Heart left ventricle (tissue), 16 donors: ENCODE data around the gene RXFP2. TPM values are rescaled to one million over a fixed set of nuclear protein-coding genes. Genes with fewer than 3 reads are reported as not detected.

Source experiments
- ATAC-seq, 4 donors: fragments of 200-7000 bp; cut with Tn5 transposase; one replicate each; pipeline ENCODE4 v1.9.1; 2020 to 2022; ENCODE audit warnings: moderate library complexity in 4 of 4, mild to moderate bottlenecking in 3 of 4, moderate number of reproducible peaks in 1 of 4
- DNase-seq, 5 donors: peaks; one replicate each; pipeline ENCODE4 v3.0.0-alpha.2; 2020
- H3K27ac ChIP-seq, 12 donors: fragments of 200-600 bp; sonication (generic) in 4 of 12; one replicate each; pipeline versions ENCODE4 v1.5.0 to v1.8.0; 2016 to 2022; ENCODE audit warnings: mild to moderate bottlenecking in 2 of 12
- H3K27me3 ChIP-seq, 9 donors: fragments of 200-600 bp; sonication (generic) in 2 of 9; one replicate each; pipeline versions ENCODE4 v1.5.1 to v1.8.0; 2016 to 2022; ENCODE audit warnings: mild to moderate bottlenecking in 3 of 9
- H3K36me3 ChIP-seq, 9 donors: fragments of 200-600 bp; sonication (generic) in 2 of 9; one replicate each; pipeline versions ENCODE4 v1.5.0 to v1.8.0; 2018 to 2022; ENCODE audit warnings: mild to moderate bottlenecking in 2 of 9
- H3K4me1 ChIP-seq, 12 donors: fragments of 200-600 bp; sonication (generic) in 4 of 12; one replicate each; pipeline versions ENCODE4 v1.5.0 to v1.8.0; 2016 to 2022; ENCODE audit warnings: mild to moderate bottlenecking in 3 of 12
- H3K4me3 ChIP-seq, 12 donors: fragments of 200-600 bp; sonication (generic) in 4 of 12; one replicate each; pipeline versions ENCODE4 v1.5.0 to v1.8.0; 2017 to 2022; ENCODE audit warnings: mild to moderate bottlenecking in 9 of 12, moderate library complexity in 4 of 12
- H3K9me3 ChIP-seq, 12 donors: fragments of 200-600 bp; sonication (generic) in 4 of 12; one replicate each; pipeline versions ENCODE4 v1.5.0 to v1.8.0; 2016 to 2022; ENCODE audit warnings: mild to moderate bottlenecking in 1 of 12
- CTCF ChIP-seq, 12 donors: fragments of 200-600 bp; sonication (generic) in 4 of 12; IDR thresholded peaks; one replicate each; pipeline versions ENCODE4 v1.5.0 to v1.8.0; 2018 to 2022; ENCODE audit warnings: antibody characterized with exemption in 12 of 12, mild to moderate bottlenecking in 5 of 12
- POLR2A ChIP-seq, 2 donors: fragments of 450-650 bp; IDR thresholded peaks; one replicate each; pipeline ENCODE4 v1.6.1; 2017; ENCODE audit warnings: antibody characterized with exemption in 2 of 2, mild to moderate bottlenecking in 2 of 2, moderate library complexity in 2 of 2
- WGBS, 4 donors: extraction: QIAGEN DNeasy Blood & Tissue Kit in 2 of 4; methylation state at CpG; one replicate each; pipeline versions ENCODE4 v1.1.5 to v1.1.7; 2013 to 2018; 5-methylcytosine and 5-hydroxymethylcytosine counted together
- intact Hi-C, 10 donors: fragments of 100-400 bp; cut with DNase I; formaldehyde crosslinking; loops; one replicate each; pipeline versions ENCODE4 v1.11.1 to v1.14.2; 2022
- polyA plus RNA-seq, 2 donors: library from polyadenylated mRNA; stranded (reverse); fragments of 200-250 nt; gene quantifications; one replicate each; pipeline ENCODE4 v1.2.3, GENCODE V29; 2013
- total RNA-seq, 9 donors: library from RNA; depleted of rRNA in 2 of 9; stranded (reverse); fragments of >200 nt in 2 of 9; fragmentation: NEBNext Ultra II Directional in 3 of 9; extraction: Animal tissue kit (Norgen Biotek cat#: 25700) in 3 of 9; gene quantifications; one replicate each; pipeline versions ENCODE4 v1.1.0 to v1.2.4, GENCODE V29; 2016 to 2023
- donor health status: ischemic (EF 13 %, LVEDD 7.1; RV severe dilation, severe dysfunction).
- donor health status: healthy with polysubstance abuse.
- donor health status: DM: no; HTN: yes; CAD: no.
- donor health status: DM: no; HTN: no; CAD: no.
- donor health status: ischemic (EF 25% LVEDD 6.9; RV normal size, moderate dysfunction).
- donor health status: ischemic (EF 25% LVEDD 5.7; RV mildly dilated, moderate dysfunction).
- donor health status: healthy.
- donor health status: DM: yes; HTN: yes; CAD: no.
- donor health status: ischemic (EF 35%, LVEDD 5.7; RV mildly dilated, moderate dysfunction).
- donor health status: nonischemic (EF 11% LVEDD 7.7; RV severe dilation, severe dysfunction).
- donor health status: DM: yes; HTN: yes; CAD: no.
- donor health status: PGD.
- donor health status: ischemic (EF 29% LVEDD 5.4; RV normal size, mild dysfunction).
- donor health status: nonischemic (EF 23%, LVEDD 6.1; RV moderate dilation, normal function).

RXFP2 gene
- total and polyA plus RNA-seq, 11 donors, result not detected

GRCh38 chr13:31742097-31742734 lies 2.9 kb downstream of the RXFP2 start:
- peaks cover 0 to 12% (median 0%) of the 10 kb centered on the region in 12 donors for H3K4me1 ChIP-seq
- ATAC-seq (peak in 3 of 4 donors; percentile 63 to 80 (median 79)), DNase-seq (peak in 4 of 5 donors; percentile 38 to 64 (median 60))
- intact Hi-C loops, result loop anchor here (1.0 to 10.0 kb wide), 13 partner anchors 197 to 567 kb away; partner anchors contain the start of gene B3GLCT (in 2 of the 10)
- H3K27me3 ChIP-seq, result peaks cover 0 to 13% (median 0%) of the 10 kb centered on the region in 9 donors
- 7 to 13% (median 9%) methylated on average over 7 of the region's 7 CpGs for WGBS, 4 donors
- no peak for TF ChIP-seq POLR2A (IDR thresholded peaks at IDR 0.05)
- peak in 11 of 12 donors; percentile 95 to 100 (median 99) for TF ChIP-seq CTCF (IDR thresholded peaks at IDR 0.05)
- no peak overlapping the region for H3K27ac ChIP-seq
- H3K36me3 ChIP-seq, result no peaks in the 10 kb centered on the region
- peak overlapping the region in 1 of 12 donors; percentile 20 for H3K4me3 ChIP-seq
- H3K9me3 ChIP-seq, result no peaks in the 10 kb centered on the region

DNA sequence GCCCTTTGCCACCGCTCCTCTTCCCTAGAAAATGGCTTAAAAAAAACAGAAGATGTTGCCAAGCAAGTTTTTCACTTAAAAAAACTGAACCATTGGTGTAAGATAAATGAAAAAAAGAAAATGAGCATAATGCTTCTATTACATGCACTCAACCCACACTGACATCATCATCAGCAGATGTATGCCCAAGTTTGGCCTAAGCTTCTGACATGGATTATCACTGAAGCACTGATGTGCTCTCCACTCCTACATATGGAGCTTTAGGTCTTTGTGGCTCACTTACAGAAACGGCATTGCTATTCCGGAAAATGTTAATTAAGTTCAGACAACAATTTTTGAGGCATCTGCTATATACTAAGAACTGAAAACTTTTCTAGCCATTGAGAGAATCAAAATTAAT lies 8.0 kb downstream of the RXFP2 start:
- Histone ChIP-seq H3K27me3 (peaks cover 0 to 5% (median 0%) of the 10 kb centered on the region in 9 donors), H3K4me1 (peaks cover 0 to 9% (median 0%) of the 10 kb centered on the region in 12 donors), H3K36me3 (no peaks in the 10 kb centered on the region), H3K4me3 (no peak overlapping the region), H3K9me3 (no peaks in the 10 kb centered on the region), H3K27ac (no peak overlapping the region)
- WGBS, 4 donors, result 79 to 91% (median 86%) methylated on average over 3 of the region's 3 CpGs
- intact Hi-C loops, result loop anchor here in 8 of 10 donors (10.0 kb wide), 5 partner anchors 202 to 572 kb away; partner anchors contain the start of gene B3GLCT (in 1 of the 8)
- ATAC-seq (no peak), DNase-seq (no peak)
- TF ChIP-seq POLR2A (IDR thresholded peaks at IDR 0.05) (no peak), CTCF (IDR thresholded peaks at IDR 0.05) (no peak)

DNA sequence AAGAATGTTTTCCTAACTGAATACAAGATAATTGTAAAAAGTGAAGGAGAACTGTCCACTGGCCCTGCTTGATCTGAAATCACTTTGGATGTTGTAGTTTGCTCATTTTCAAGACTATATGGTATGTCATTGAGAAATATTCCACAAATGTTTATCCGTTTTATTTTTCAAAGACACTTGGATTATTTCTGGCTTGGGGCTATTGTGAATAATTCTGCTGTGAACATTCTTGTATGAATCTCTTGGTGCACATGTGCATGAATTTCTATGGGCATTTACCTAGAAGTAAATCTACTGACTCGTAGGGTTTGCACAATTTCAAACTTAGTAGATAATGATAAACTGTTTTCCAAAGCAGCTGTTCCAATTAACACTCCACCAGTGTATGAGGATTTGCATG lies 8.6 kb downstream of the RXFP2 start:
- Histone ChIP-seq H3K4me1 (peaks cover 0 to 7% (median 0%) of the 10 kb centered on the region in 12 donors), H3K27ac (no peak overlapping the region), H3K36me3 (no peaks in the 10 kb centered on the region), H3K9me3 (no peaks in the 10 kb centered on the region), H3K27me3 (peaks cover 0 to 5% (median 0%) of the 10 kb centered on the region in 9 donors), H3K4me3 (no peak overlapping the region)
- no peak for TF ChIP-seq POLR2A (IDR thresholded peaks at IDR 0.05)
- no peak for TF ChIP-seq CTCF (IDR thresholded peaks at IDR 0.05)
- WGBS, 4 donors, result 82 to 90% (median 86%) methylated on average over 2 of the region's 2 CpGs
- no peak for ATAC-seq
- DNase-seq, result no peak
- intact Hi-C loops, result loop anchor here in 8 of 10 donors (10.0 kb wide), 5 partner anchors 203 to 573 kb away; partner anchors contain the start of gene B3GLCT (in 1 of the 8)

GRCh38 chr13:31749929-31750328 lies 10.6 kb downstream of the RXFP2 start:
- Histone ChIP-seq H3K4me1 (peaks cover 0 to 7% (median 0%) of the 10 kb centered on the region in 12 donors), H3K9me3 (no peaks in the 10 kb centered on the region), H3K27me3 (peaks cover 0 to 13% (median 0%) of the 10 kb centered on the region in 9 donors), H3K36me3 (no peaks in the 10 kb centered on the region), H3K27ac (no peak overlapping the region), H3K4me3 (no peak overlapping the region)
- intact Hi-C loops, result loop anchor here in 8 of 10 donors (10.0 kb wide), 5 partner anchors 205 to 575 kb away; partner anchors contain the start of gene B3GLCT (in 1 of the 8)
- TF ChIP-seq CTCF (IDR thresholded peaks at IDR 0.05), result no peak
- no peak for TF ChIP-seq POLR2A (IDR thresholded peaks at IDR 0.05)
- WGBS, 4 donors, result 50 to 61% (median 55%) methylated on average over 4 of the region's 4 CpGs
- ATAC-seq (peak in 2 of 4 donors; percentile 42 to 67), DNase-seq (no peak)
